Panc1 (cell line): ENCODE data around the gene CARMIL1. TPM values are rescaled to one million over a fixed set of nuclear protein-coding genes. Genes with fewer than 3 reads are reported as not detected.

Source experiments
- ATAC-seq: fragments of 200-7000 bp; cut with Tn5 transposase; 2 replicates; pipeline ENCODE4 v1.9.1; 2020; ENCODE audit warnings: mild to moderate bottlenecking, moderate library complexity
- BruUV-seq: library from RNA; stranded (reverse); fragments of 400-500 nt; replicated peaks from 2 replicates; lab custom pipeline; 2021; lab: Mats Ljungman, UMichigan
- CTCF ChIA-PET: fragments of 300-600 bp; sonication (Branson Sonifier 250); formaldehyde crosslinking; loops from one replicate; lab custom pipeline; 2022; ENCODE audit warnings: antibody characterized with exemption; lab: Charles Lee
- POLR2A ChIA-PET: fragments of 300-600 bp; sonication (Branson Sonifier 250); formaldehyde crosslinking; loops from one replicate; lab custom pipeline; 2022; ENCODE audit warnings: antibody characterized with exemption; lab: Charles Lee
- DNase-seq: peaks from one replicate; pipeline ENCODE4 v3.0.0-alpha.2; 2010; ENCODE audit warnings: low read depth, low spot score
- H3K27ac ChIP-seq: 2 replicates; pipeline ENCODE4 v1.5.1; 2011; ENCODE audit warnings: mild to moderate bottlenecking, low read length, inconsistent platforms
- H3K27me3 ChIP-seq: fragments of 200-500 bp; sonication (Bioruptor generic); 2 replicates; pipeline ENCODE4 v1.6.0; 2014; ENCODE audit warnings: low read length, inconsistent platforms; ENCODE audit not compliant: control insufficient read depth, insufficient read depth
- H3K36me3 ChIP-seq: fragments of 200-500 bp; sonication (Bioruptor generic); 2 replicates; pipeline ENCODE4 v1.5.1; 2014; ENCODE audit warnings: inconsistent platforms, mild to moderate bottlenecking, low read length, moderate library complexity; ENCODE audit not compliant: control insufficient read depth, insufficient read depth
- H3K4me1 ChIP-seq: 2 replicates; pipeline ENCODE4 v1.5.1; 2011; ENCODE audit warnings: inconsistent platforms, mild to moderate bottlenecking, low read length, moderate library complexity; ENCODE audit not compliant: control insufficient read depth, insufficient read depth
- H3K4me3 ChIP-seq, 2 experiments: 2 replicates each; pipeline ENCODE4 v1.5.1; 2011 to 2012; ENCODE audit warnings: low read depth in 2 of 2, low read length in 2 of 2, mild to moderate bottlenecking in 2 of 2, inconsistent platforms in 1 of 2, moderate library complexity in 1 of 2
- H3K9me3 ChIP-seq: fragments of 200-500 bp; sonication (Bioruptor generic); 2 replicates; pipeline ENCODE4 v1.5.1; 2014; ENCODE audit warnings: low read depth, mild to moderate bottlenecking, inconsistent platforms, low read length, moderate library complexity; ENCODE audit not compliant: control insufficient read depth, insufficient read depth
- POLR2AphosphoS5 ChIP-seq: IDR thresholded peaks from 2 replicates; pipeline ENCODE4 v1.6.1; 2012; ENCODE audit warnings: mild to moderate bottlenecking, low read depth, low read length, moderate library complexity
- SIN3A ChIP-seq: IDR thresholded peaks from 2 replicates; pipeline ENCODE4 v1.6.1; 2012; ENCODE audit warnings: low read depth, mild to moderate bottlenecking, low read length, moderate library complexity, borderline replicate concordance; ENCODE audit not compliant: insufficient read depth
- TCF7L2 ChIP-seq: IDR thresholded peaks from 2 replicates; pipeline ENCODE4 v1.6.1; 2011; ENCODE audit warnings: mild to moderate bottlenecking, low read depth, low read length, inconsistent platforms
- in situ Hi-C: cut with HindIII; loops from 2 replicates; pipeline ENCODE4 v1.10.0; 2016; ENCODE audit warnings: low sequenced_read_pairs, low pct_unique_long_range_greater_than_20kb
- intact Hi-C: fragments of 100-400 bp; cut with micrococcal nuclease; formaldehyde crosslinking; loops from one replicate; pipeline ENCODE4 v1.10.0; 2022; ENCODE audit not compliant: unreplicated experiment
- total RNA-seq: library from RNA; stranded (reverse); gene quantifications from one replicate; pipeline ENCODE4 v1.2.1, GENCODE V29; 2021; ENCODE audit not compliant: unreplicated experiment
- TF ChIP-seq, protein P1 (sequence below), 2 experiments: IDR thresholded peaks; 2 replicates each; pipeline ENCODE4 v1.6.1; 2011 to 2012; ENCODE audit warnings: low read depth in 2 of 2, control low read depth in 1 of 2, low read length in 1 of 2, mild to moderate bottlenecking in 1 of 2, moderate library complexity in 1 of 2; ENCODE audit not compliant: insufficient read depth in 1 of 2
- TF ChIP-seq, protein P2 (sequence below): fragments of 450-650 bp; IDR thresholded peaks from 2 replicates; pipeline ENCODE4 v1.5.1; 2017; ENCODE audit warnings: mild to moderate bottlenecking

The CARMIL1 gene
- total RNA-seq, 1 experiment from 2014 or later, result 4.0 TPM

DNA sequence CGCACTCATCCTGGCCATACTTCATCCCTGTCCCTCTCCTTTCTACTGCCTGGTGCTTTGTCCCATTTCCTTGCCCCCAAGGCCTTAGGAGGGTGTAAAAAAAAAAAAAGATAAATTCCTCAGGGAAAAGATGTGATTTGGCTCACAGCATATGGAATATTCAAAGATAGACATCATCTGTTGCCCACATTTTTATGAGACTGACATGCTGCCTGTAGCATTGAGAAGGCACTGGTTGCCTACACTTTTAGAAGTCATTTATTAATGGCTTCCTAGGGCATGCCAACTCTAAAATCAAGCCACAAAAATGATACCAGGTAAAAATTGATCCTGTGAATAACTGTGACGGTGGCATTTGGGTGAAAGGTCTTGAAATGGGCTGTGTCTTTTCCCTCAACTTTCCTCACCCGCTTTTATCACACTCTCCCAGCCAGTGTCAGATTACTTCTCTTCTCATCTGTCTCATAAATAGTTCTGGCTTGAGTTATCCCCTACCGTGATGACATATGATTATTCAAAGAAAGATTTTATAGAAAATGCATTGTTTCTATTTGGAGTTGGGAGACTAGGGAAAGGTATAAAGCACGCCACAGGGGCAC, 139.4 kb downstream of the CARMIL1 start:
- no peaks in the 10 kb centered on the region for H3K27me3 ChIP-seq
- no peaks in the 10 kb centered on the region; the same call in 1 of the 2 replicates for H3K36me3 ChIP-seq
- DNase-seq (no peak), ATAC-seq (no peak)
- intact Hi-C loops (no loop called here), in situ Hi-C loops (no loop called here)
- ChIA-PET POLR2A (no interaction called here), CTCF (no interaction called here)
- TF ChIP-seq TCF7L2 (no peak), SIN3A (no peak), POLR2AphosphoS5 (no peak)
- TF ChIP-seq, protein P1, sequence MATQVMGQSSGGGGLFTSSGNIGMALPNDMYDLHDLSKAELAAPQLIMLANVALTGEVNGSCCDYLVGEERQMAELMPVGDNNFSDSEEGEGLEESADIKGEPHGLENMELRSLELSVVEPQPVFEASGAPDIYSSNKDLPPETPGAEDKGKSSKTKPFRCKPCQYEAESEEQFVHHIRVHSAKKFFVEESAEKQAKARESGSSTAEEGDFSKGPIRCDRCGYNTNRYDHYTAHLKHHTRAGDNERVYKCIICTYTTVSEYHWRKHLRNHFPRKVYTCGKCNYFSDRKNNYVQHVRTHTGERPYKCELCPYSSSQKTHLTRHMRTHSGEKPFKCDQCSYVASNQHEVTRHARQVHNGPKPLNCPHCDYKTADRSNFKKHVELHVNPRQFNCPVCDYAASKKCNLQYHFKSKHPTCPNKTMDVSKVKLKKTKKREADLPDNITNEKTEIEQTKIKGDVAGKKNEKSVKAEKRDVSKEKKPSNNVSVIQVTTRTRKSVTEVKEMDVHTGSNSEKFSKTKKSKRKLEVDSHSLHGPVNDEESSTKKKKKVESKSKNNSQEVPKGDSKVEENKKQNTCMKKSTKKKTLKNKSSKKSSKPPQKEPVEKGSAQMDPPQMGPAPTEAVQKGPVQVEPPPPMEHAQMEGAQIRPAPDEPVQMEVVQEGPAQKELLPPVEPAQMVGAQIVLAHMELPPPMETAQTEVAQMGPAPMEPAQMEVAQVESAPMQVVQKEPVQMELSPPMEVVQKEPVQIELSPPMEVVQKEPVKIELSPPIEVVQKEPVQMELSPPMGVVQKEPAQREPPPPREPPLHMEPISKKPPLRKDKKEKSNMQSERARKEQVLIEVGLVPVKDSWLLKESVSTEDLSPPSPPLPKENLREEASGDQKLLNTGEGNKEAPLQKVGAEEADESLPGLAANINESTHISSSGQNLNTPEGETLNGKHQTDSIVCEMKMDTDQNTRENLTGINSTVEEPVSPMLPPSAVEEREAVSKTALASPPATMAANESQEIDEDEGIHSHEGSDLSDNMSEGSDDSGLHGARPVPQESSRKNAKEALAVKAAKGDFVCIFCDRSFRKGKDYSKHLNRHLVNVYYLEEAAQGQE (IDR thresholded peaks at IDR 0.05; ENCODE audit: insufficient read depth in 1 of 2, low read depth in 2 of 2, low read length in 1 of 2), result no peak
- TF ChIP-seq, protein P2, sequence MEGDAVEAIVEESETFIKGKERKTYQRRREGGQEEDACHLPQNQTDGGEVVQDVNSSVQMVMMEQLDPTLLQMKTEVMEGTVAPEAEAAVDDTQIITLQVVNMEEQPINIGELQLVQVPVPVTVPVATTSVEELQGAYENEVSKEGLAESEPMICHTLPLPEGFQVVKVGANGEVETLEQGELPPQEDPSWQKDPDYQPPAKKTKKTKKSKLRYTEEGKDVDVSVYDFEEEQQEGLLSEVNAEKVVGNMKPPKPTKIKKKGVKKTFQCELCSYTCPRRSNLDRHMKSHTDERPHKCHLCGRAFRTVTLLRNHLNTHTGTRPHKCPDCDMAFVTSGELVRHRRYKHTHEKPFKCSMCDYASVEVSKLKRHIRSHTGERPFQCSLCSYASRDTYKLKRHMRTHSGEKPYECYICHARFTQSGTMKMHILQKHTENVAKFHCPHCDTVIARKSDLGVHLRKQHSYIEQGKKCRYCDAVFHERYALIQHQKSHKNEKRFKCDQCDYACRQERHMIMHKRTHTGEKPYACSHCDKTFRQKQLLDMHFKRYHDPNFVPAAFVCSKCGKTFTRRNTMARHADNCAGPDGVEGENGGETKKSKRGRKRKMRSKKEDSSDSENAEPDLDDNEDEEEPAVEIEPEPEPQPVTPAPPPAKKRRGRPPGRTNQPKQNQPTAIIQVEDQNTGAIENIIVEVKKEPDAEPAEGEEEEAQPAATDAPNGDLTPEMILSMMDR, result no peak
- no peaks in the 10 kb centered on the region for H3K4me1 ChIP-seq
- H3K4me3 ChIP-seq, result no peak overlapping the region
- no TSS peak for BruUV-seq
- no peaks in the 10 kb centered on the region for H3K9me3 ChIP-seq
- no peak overlapping the region for H3K27ac ChIP-seq

DNA sequence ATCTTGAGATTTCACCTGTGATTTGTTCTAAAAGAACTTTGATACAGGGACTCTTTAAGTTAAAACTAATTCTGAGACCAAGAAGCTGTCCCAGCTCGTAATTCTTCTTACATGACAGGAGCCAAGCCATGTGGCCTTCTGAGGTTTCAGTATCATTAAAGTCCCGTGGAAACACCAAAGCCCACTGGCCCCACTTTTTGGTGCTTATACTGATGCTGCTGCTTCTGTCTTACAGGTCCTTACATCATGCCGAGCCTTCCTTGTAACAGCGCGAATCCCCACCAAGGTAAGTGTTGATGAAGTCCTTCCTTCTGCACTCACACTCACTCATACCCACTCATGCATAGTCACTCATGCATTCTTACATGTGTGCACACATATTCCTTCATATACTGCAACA, 140.7 kb downstream of the CARMIL1 start:
- TF ChIP-seq SIN3A (no peak), TCF7L2 (no peak), POLR2AphosphoS5 (no peak)
- TF ChIP-seq, protein P2, result no peak
- TF ChIP-seq, protein P1 (IDR thresholded peaks at IDR 0.05; ENCODE audit: insufficient read depth in 1 of 2, low read depth in 2 of 2, low read length in 1 of 2), result no peak
- no TSS peak for BruUV-seq
- POLR2A ChIA-PET, result no interaction called here
- DNase-seq (no peak), ATAC-seq (no peak)
- CTCF ChIA-PET, result no interaction called here
- Histone ChIP-seq H3K27me3 (no peaks in the 10 kb centered on the region), H3K36me3 (no peaks in the 10 kb centered on the region), H3K9me3 (no peaks in the 10 kb centered on the region), H3K4me3 (no peak overlapping the region), H3K4me1 (no peaks in the 10 kb centered on the region), H3K27ac (no peak overlapping the region)
- in situ Hi-C loops, result no loop called here
- intact Hi-C loops, result no loop called here
